Neural progenitor cell (in vitro differentiated cells): ENCODE results near the gene FAAP100. TPM values are rescaled to one million over a fixed set of nuclear protein-coding genes. Genes with fewer than 3 reads are reported as not detected.
A peak's percentile ranks its signal among the peaks of the same experiment; 100 is the strongest.

Source experiments
- DNase-seq: peaks from one replicate; pipeline ENCODE4 v3.0.0-alpha.2; 2016; ENCODE audit warnings: low spot score
- H2AFZ ChIP-seq: fragments of 200-600 bp; sonication (generic); replicated peaks from 2 replicates; pipeline ENCODE4 v1.6.1; 2016; ENCODE audit warnings: antibody characterized with exemption
- H3F3A ChIP-seq: fragments of 200-600 bp; sonication (generic); 2 replicates; pipeline ENCODE4 v1.6.1; 2016; ENCODE audit warnings: antibody characterized with exemption, low read depth
- H3K27ac ChIP-seq: fragments of 200-600 bp; sonication (generic); 2 replicates; pipeline ENCODE4 v1.5.1; 2016; ENCODE audit warnings: mild to moderate bottlenecking
- H3K27me3 ChIP-seq: fragments of 200-600 bp; sonication (generic); 2 replicates; pipeline ENCODE4 v1.6.1; 2016; ENCODE audit warnings: mild to moderate bottlenecking, moderate library complexity
- H3K36me3 ChIP-seq: fragments of 200-600 bp; sonication (generic); 2 replicates; pipeline ENCODE4 v1.5.1; 2016
- H3K4me1 ChIP-seq: fragments of 200-600 bp; sonication (generic); 2 replicates; pipeline ENCODE4 v1.6.1; 2016; ENCODE audit warnings: mixed run types
- H3K4me2 ChIP-seq: fragments of 200-600 bp; sonication (generic); 2 replicates; pipeline ENCODE4 v1.6.1; 2016
- H3K4me3 ChIP-seq: fragments of 200-600 bp; sonication (generic); 2 replicates; pipeline ENCODE4 v1.5.1; 2016
- H3K79me2 ChIP-seq: fragments of 200-600 bp; sonication (generic); 2 replicates; pipeline ENCODE4 v1.6.1; 2016; ENCODE audit warnings: low read depth
- H3K9ac ChIP-seq: fragments of 200-600 bp; sonication (generic); 2 replicates; pipeline ENCODE4 v1.6.1; 2016
- H3K9me3 ChIP-seq: fragments of 200-600 bp; sonication (generic); 2 replicates; pipeline ENCODE4 v1.5.1; 2016; ENCODE audit warnings: low read depth
- H4K20me1 ChIP-seq: fragments of 200-600 bp; sonication (generic); 2 replicates; pipeline ENCODE4 v1.6.1; 2016; ENCODE audit warnings: low read depth
- H3K27ac Mint-ChIP-seq: 3 replicates; pipeline ENCODE4 v1.8.0; 2021; ENCODE audit warnings: mixed read lengths
- H3K27me3 Mint-ChIP-seq: 2 replicates; pipeline ENCODE4 v1.8.0; 2022; ENCODE audit warnings: low read depth, mild to moderate bottlenecking, inconsistent platforms, moderate library complexity, mixed read lengths; ENCODE audit not compliant: insufficient read depth
- H3K36me3 Mint-ChIP-seq: 3 replicates; pipeline ENCODE4 v1.8.0; 2021; ENCODE audit warnings: mixed read lengths
- H3K4me1 Mint-ChIP-seq: 3 replicates; pipeline ENCODE4 v1.8.0; 2021; ENCODE audit warnings: mixed read lengths
- H3K4me3 Mint-ChIP-seq: 3 replicates; pipeline ENCODE4 v1.8.0; 2021; ENCODE audit warnings: mild to moderate bottlenecking, moderate library complexity, mixed read lengths
- H3K9me3 Mint-ChIP-seq: 3 replicates; pipeline ENCODE4 v1.8.0; 2020; ENCODE audit warnings: mixed read lengths
- EZH2 ChIP-seq: fragments of 200-600 bp; sonication (generic); IDR thresholded peaks from 2 replicates; pipeline ENCODE4 v1.6.1; 2017; ENCODE audit warnings: antibody characterized with exemption, mild to moderate bottlenecking, moderate library complexity
- EZH2phosphoT487 ChIP-seq: fragments of 200-600 bp; sonication (generic); IDR thresholded peaks from 2 replicates; pipeline ENCODE4 v1.6.1; 2017; ENCODE audit warnings: antibody characterized with exemption
- total RNA-seq: library from RNA; depleted of rRNA; stranded (reverse); fragments of >200 nt; gene quantifications from 2 replicates; pipeline ENCODE4 v1.2.3, GENCODE V29; 2015; ENCODE audit warnings: low replicate concordance
- TF ChIP-seq, protein P1 (sequence below): fragments of 200-600 bp; sonication (generic); IDR thresholded peaks from 2 replicates; pipeline ENCODE4 v1.5.1; 2017; ENCODE audit warnings: antibody characterized with exemption, mild to moderate bottlenecking

The FAAP100 gene
- total RNA-seq, 1 donor from 2014 or later: 9.7 TPM

DNA sequence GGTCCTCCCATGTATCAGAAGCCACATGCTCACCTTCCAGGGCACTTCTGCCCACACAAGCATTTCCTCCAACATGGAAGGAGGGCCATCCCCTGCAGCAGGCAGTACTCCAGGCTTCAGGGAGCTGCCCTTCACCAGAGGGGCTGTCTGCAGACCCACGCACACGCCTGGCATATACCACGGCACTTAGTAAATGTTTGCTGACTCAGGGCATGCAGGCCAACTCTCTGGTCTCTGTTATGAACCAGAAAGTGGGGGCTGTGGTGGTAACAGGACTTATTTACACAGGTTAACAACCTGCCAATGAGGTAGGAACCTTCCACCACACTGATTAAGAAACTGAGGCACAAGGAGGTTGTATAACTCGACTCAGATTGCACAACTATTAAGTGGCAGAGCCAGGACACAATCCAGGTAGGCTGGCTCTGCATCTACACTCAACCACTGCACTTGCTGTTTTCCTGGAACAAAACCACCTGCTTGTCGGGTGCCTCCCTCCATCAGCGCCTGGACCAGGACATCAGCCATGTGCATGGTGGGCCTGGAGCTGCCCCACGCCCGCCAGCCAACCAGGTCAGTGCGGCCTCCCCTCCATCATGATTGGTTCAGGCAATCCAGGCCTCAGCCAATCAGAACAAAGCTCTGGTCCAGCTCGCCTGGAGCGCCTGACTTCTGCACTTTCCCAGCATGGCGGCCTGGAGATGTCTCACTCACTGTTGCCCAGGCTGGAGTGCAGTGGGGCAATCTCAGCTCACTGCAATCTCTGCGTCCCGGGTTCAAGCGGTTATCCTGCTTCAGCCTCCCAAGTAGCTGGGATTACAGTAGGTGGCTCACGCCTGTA, 58.7 kb downstream of the FAAP100 start:
- peaks cover 44% of the 10 kb centered on the region for H3K4me1 Mint-ChIP-seq
- H3K9me3 Mint-ChIP-seq: no peaks in the 10 kb centered on the region
- H3K9ac ChIP-seq: no peak overlapping the region
- H3K9me3 ChIP-seq: no peaks in the 10 kb centered on the region
- no peaks in the 10 kb centered on the region for H3K79me2 ChIP-seq
- H3K4me2 ChIP-seq: no peak overlapping the region
- no peaks in the 10 kb centered on the region for H3K36me3 Mint-ChIP-seq
- H3K4me1 ChIP-seq: peaks cover 20% of the 10 kb centered on the region
- no peak overlapping the region for H2AFZ ChIP-seq
- DNase-seq: no peak
- H3K36me3 ChIP-seq: no peaks in the 10 kb centered on the region
- H3F3A ChIP-seq: peaks cover 20% of the 10 kb centered on the region
- peaks cover 5% of the 10 kb centered on the region for H3K27me3 Mint-ChIP-seq
- no peak overlapping the region for H3K4me3 ChIP-seq
- no peak overlapping the region for H3K27ac ChIP-seq
- TF ChIP-seq, protein P1, sequence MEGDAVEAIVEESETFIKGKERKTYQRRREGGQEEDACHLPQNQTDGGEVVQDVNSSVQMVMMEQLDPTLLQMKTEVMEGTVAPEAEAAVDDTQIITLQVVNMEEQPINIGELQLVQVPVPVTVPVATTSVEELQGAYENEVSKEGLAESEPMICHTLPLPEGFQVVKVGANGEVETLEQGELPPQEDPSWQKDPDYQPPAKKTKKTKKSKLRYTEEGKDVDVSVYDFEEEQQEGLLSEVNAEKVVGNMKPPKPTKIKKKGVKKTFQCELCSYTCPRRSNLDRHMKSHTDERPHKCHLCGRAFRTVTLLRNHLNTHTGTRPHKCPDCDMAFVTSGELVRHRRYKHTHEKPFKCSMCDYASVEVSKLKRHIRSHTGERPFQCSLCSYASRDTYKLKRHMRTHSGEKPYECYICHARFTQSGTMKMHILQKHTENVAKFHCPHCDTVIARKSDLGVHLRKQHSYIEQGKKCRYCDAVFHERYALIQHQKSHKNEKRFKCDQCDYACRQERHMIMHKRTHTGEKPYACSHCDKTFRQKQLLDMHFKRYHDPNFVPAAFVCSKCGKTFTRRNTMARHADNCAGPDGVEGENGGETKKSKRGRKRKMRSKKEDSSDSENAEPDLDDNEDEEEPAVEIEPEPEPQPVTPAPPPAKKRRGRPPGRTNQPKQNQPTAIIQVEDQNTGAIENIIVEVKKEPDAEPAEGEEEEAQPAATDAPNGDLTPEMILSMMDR: no peak
- no peak for TF ChIP-seq EZH2phosphoT487
- no peak for TF ChIP-seq EZH2
- H3K27me3 ChIP-seq: peaks cover 19% of the 10 kb centered on the region
- no peaks in the 10 kb centered on the region for H4K20me1 ChIP-seq
- H3K4me3 Mint-ChIP-seq: peak overlapping the region; percentile 52
- H3K27ac Mint-ChIP-seq: no peak overlapping the region

DNA sequence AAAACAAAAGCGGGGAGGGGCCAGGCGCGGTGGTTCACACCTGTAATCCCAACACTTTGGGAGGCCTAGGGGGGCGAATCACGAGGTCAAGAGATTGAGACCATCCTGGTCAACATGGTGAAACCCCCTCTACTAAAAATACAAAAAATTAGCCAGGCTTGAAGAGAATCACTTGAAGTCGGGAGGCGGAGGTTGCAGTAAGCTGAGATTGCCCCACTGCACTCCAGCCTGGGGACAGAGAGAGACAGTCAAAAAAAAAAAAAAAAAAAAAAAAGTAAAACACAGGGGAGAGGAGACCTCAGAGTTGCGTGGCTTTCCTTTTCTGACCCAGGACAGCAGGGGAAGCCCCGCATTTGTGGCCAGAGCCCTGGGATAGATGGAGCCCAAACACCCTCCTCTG, 59.4 kb downstream of the FAAP100 start:
- H3K36me3 Mint-ChIP-seq: no peaks in the 10 kb centered on the region
- H3K27me3 Mint-ChIP-seq: no peaks in the 10 kb centered on the region
- Histone ChIP-seq H3K9ac (no peak overlapping the region), H3K9me3 (no peaks in the 10 kb centered on the region), H3K4me2 (no peak overlapping the region), H3K4me1 (peaks cover 25% of the 10 kb centered on the region), H3K27me3 (peaks cover 22% of the 10 kb centered on the region), H2AFZ (no peak overlapping the region), H3K4me3 (no peak overlapping the region), H3K79me2 (no peaks in the 10 kb centered on the region), H3K27ac (no peak overlapping the region), H3K36me3 (no peaks in the 10 kb centered on the region), H3F3A (peaks cover 20% of the 10 kb centered on the region), H4K20me1 (no peaks in the 10 kb centered on the region)
- H3K4me1 Mint-ChIP-seq: peaks cover 44% of the 10 kb centered on the region
- no peaks in the 10 kb centered on the region for H3K9me3 Mint-ChIP-seq
- DNase-seq: no peak
- no peak overlapping the region for H3K4me3 Mint-ChIP-seq
- no peak overlapping the region for H3K27ac Mint-ChIP-seq
- TF ChIP-seq EZH2phosphoT487 (no peak), EZH2 (no peak)
- TF ChIP-seq, protein P1: no peak

DNA sequence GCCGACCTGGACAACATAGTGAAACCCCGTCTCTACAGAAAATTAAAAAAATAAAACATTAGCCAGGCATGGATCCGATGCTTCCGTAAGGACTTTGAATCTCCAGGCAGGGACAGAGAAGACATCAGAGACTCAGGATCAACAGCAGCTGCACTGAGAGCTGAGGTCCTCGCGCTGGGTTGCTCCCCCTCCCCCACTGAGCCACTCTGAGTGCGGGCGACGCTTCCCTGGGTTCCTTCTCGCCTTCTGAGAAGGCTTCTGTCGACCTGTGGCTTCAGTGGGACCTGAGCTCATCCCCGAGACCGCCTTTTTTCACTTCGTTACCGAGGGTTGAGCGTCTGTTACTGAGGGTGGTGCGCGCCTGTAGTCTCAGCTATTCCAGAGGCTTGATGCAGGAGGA, 60.0 kb downstream of the FAAP100 start:
- no peak overlapping the region for H3K27ac Mint-ChIP-seq
- H3K4me3 ChIP-seq: no peak overlapping the region
- DNase-seq: no peak
- no peaks in the 10 kb centered on the region for H3K36me3 ChIP-seq
- TF ChIP-seq, protein P1: no peak
- no peak for TF ChIP-seq EZH2phosphoT487
- H3K27me3 Mint-ChIP-seq: peaks cover 2% of the 10 kb centered on the region
- H3K9me3 Mint-ChIP-seq: no peaks in the 10 kb centered on the region
- H3K9me3 ChIP-seq: no peaks in the 10 kb centered on the region
- peaks cover 26% of the 10 kb centered on the region for H3K27me3 ChIP-seq
- H3K9ac ChIP-seq: no peak overlapping the region
- H3F3A ChIP-seq: peaks cover 24% of the 10 kb centered on the region
- H3K36me3 Mint-ChIP-seq: no peaks in the 10 kb centered on the region
- H3K4me1 ChIP-seq: peaks cover 25% of the 10 kb centered on the region
- no peaks in the 10 kb centered on the region for H4K20me1 ChIP-seq
- H3K4me1 Mint-ChIP-seq: peaks cover 44% of the 10 kb centered on the region
- H3K79me2 ChIP-seq: no peaks in the 10 kb centered on the region
- H2AFZ ChIP-seq: no peak overlapping the region
- H3K4me3 Mint-ChIP-seq: peak overlapping the region; percentile 68
- no peak overlapping the region for H3K4me2 ChIP-seq
- H3K27ac ChIP-seq: no peak overlapping the region
